Panc1 (cell line): ENCODE measurements around the gene FAM163A. TPM values are rescaled to one million over a fixed set of nuclear protein-coding genes. Genes with fewer than 3 reads are reported as not detected.

Source experiments
- ATAC-seq: fragments of 200-7000 bp; cut with Tn5 transposase; 2 replicates; pipeline ENCODE4 v1.9.1; 2020; ENCODE audit warnings: mild to moderate bottlenecking, moderate library complexity
- BruUV-seq: library from RNA; stranded (reverse); fragments of 400-500 nt; replicated peaks from 2 replicates; lab custom pipeline; 2021; lab: Mats Ljungman, UMichigan
- CTCF ChIA-PET: fragments of 300-600 bp; sonication (Branson Sonifier 250); formaldehyde crosslinking; loops from one replicate; lab custom pipeline; 2022; ENCODE audit warnings: antibody characterized with exemption; lab: Charles Lee
- POLR2A ChIA-PET: fragments of 300-600 bp; sonication (Branson Sonifier 250); formaldehyde crosslinking; loops from one replicate; lab custom pipeline; 2022; ENCODE audit warnings: antibody characterized with exemption; lab: Charles Lee
- DNase-seq: peaks from one replicate; pipeline ENCODE4 v3.0.0-alpha.2; 2010; ENCODE audit warnings: low read depth, low spot score
- H3K27ac ChIP-seq: 2 replicates; pipeline ENCODE4 v1.5.1; 2011; ENCODE audit warnings: mild to moderate bottlenecking, low read length, inconsistent platforms
- H3K27me3 ChIP-seq: fragments of 200-500 bp; sonication (Bioruptor generic); 2 replicates; pipeline ENCODE4 v1.6.0; 2014; ENCODE audit warnings: low read length, inconsistent platforms; ENCODE audit not compliant: control insufficient read depth, insufficient read depth
- H3K36me3 ChIP-seq: fragments of 200-500 bp; sonication (Bioruptor generic); 2 replicates; pipeline ENCODE4 v1.5.1; 2014; ENCODE audit warnings: inconsistent platforms, mild to moderate bottlenecking, low read length, moderate library complexity; ENCODE audit not compliant: control insufficient read depth, insufficient read depth
- H3K4me1 ChIP-seq: 2 replicates; pipeline ENCODE4 v1.5.1; 2011; ENCODE audit warnings: inconsistent platforms, mild to moderate bottlenecking, low read length, moderate library complexity; ENCODE audit not compliant: control insufficient read depth, insufficient read depth
- H3K4me3 ChIP-seq, 2 experiments: 2 replicates each; pipeline ENCODE4 v1.5.1; 2011 to 2012; ENCODE audit warnings: low read depth in 2 of 2, low read length in 2 of 2, mild to moderate bottlenecking in 2 of 2, inconsistent platforms in 1 of 2, moderate library complexity in 1 of 2
- H3K9me3 ChIP-seq: fragments of 200-500 bp; sonication (Bioruptor generic); 2 replicates; pipeline ENCODE4 v1.5.1; 2014; ENCODE audit warnings: low read depth, mild to moderate bottlenecking, inconsistent platforms, low read length, moderate library complexity; ENCODE audit not compliant: control insufficient read depth, insufficient read depth
- CTCF ChIP-seq: fragments of 450-650 bp; IDR thresholded peaks from 2 replicates; pipeline ENCODE4 v1.5.1; 2017; ENCODE audit warnings: mild to moderate bottlenecking
- POLR2AphosphoS5 ChIP-seq: IDR thresholded peaks from 2 replicates; pipeline ENCODE4 v1.6.1; 2012; ENCODE audit warnings: mild to moderate bottlenecking, low read depth, low read length, moderate library complexity
- REST ChIP-seq, 2 experiments: IDR thresholded peaks; 2 replicates each; pipeline ENCODE4 v1.6.1; 2011 to 2012; ENCODE audit warnings: low read depth in 2 of 2, control low read depth in 1 of 2, low read length in 1 of 2, mild to moderate bottlenecking in 1 of 2, moderate library complexity in 1 of 2; ENCODE audit not compliant: insufficient read depth in 1 of 2
- SIN3A ChIP-seq: IDR thresholded peaks from 2 replicates; pipeline ENCODE4 v1.6.1; 2012; ENCODE audit warnings: low read depth, mild to moderate bottlenecking, low read length, moderate library complexity, borderline replicate concordance; ENCODE audit not compliant: insufficient read depth
- TCF7L2 ChIP-seq: IDR thresholded peaks from 2 replicates; pipeline ENCODE4 v1.6.1; 2011; ENCODE audit warnings: mild to moderate bottlenecking, low read depth, low read length, inconsistent platforms
- in situ Hi-C: cut with HindIII; loops from 2 replicates; pipeline ENCODE4 v1.10.0; 2016; ENCODE audit warnings: low sequenced_read_pairs, low pct_unique_long_range_greater_than_20kb
- intact Hi-C: fragments of 100-400 bp; cut with micrococcal nuclease; formaldehyde crosslinking; loops from one replicate; pipeline ENCODE4 v1.10.0; 2022; ENCODE audit not compliant: unreplicated experiment
- total RNA-seq: library from RNA; stranded (reverse); gene quantifications from one replicate; pipeline ENCODE4 v1.2.1, GENCODE V29; 2021; ENCODE audit not compliant: unreplicated experiment

FAM163A gene
- total RNA-seq, 1 experiment from 2014 or later = not detected

- H3K4me1 ChIP-seq = no peaks in the 10 kb centered on the region
- no TSS peak for BruUV-seq
- ATAC-seq = no peak
- CTCF ChIA-PET = no interaction called here
- H3K4me3 ChIP-seq = no peak overlapping the region
- no peak overlapping the region for H3K27ac ChIP-seq
- no peaks in the 10 kb centered on the region for H3K36me3 ChIP-seq
- POLR2A ChIA-PET = interaction anchor here (0.6 kb wide), 1 partner anchor 29 kb away, joined by 3 read pairs; no protein-coding TSS in a partner anchor
- H3K9me3 ChIP-seq = no peaks in the 10 kb centered on the region
- intact Hi-C loops = no loop called here
- H3K27me3 ChIP-seq = peaks cover 8% of the 10 kb centered on the region; the same call in 1 of the 2 replicates
- in situ Hi-C loops = no loop called here
- no peak for DNase-seq
- TF ChIP-seq CTCF = no peak
- no peak for TF ChIP-seq TCF7L2
- TF ChIP-seq REST (IDR thresholded peaks at IDR 0.05; ENCODE audit: insufficient read depth in 1 of 2, low read depth in 2 of 2, low read length in 1 of 2) = no peak
- TF ChIP-seq SIN3A = no peak
- TF ChIP-seq POLR2AphosphoS5 = no peak
These were observed 42.6 kb downstream of the FAM163A start for GRCh38 chr1:179785728-179786127.

GRCh38 chr1:179786815-179787685 is 44.0 kb downstream of the FAM163A start:
- Histone ChIP-seq H3K27me3 (peaks cover 8% of the 10 kb centered on the region; the same call in 1 of the 2 replicates), H3K36me3 (no peaks in the 10 kb centered on the region), H3K4me3 (no peak overlapping the region), H3K4me1 (no peaks in the 10 kb centered on the region), H3K9me3 (no peaks in the 10 kb centered on the region), H3K27ac (no peak overlapping the region)
- TF ChIP-seq SIN3A (no peak), POLR2AphosphoS5 (no peak), TCF7L2 (no peak), REST (IDR thresholded peaks at IDR 0.05; ENCODE audit: insufficient read depth in 1 of 2, low read depth in 2 of 2, low read length in 1 of 2) (no peak), CTCF (no peak)
- BruUV-seq = no TSS peak
- intact Hi-C loops (no loop called here), in situ Hi-C loops (no loop called here)
- ATAC-seq (no peak), DNase-seq (no peak)
- CTCF ChIA-PET = interaction anchor here (0.6 kb wide), 1 partner anchor 23 kb away, joined by 3 read pairs; no protein-coding TSS in a partner anchor
- POLR2A ChIA-PET = no interaction called here
